Suprapubic skin (tissue), 4 donors: ENCODE measurements around the gene KDM8. TPM values are rescaled to one million over a fixed set of nuclear protein-coding genes. Genes with fewer than 3 reads are reported as not detected.

Experiments used
- DNase-seq, 2 donors: peaks; one replicate each; pipeline ENCODE4 v3.0.0-alpha.2; 2019; ENCODE audit warnings: low spot score in 2 of 2
- H3K27ac ChIP-seq: fragments of 200-600 bp; sonication (generic); one replicate; pipeline ENCODE4 v1.5.1; 2019
- H3K27me3 ChIP-seq: fragments of 200-600 bp; sonication (generic); one replicate; pipeline ENCODE4 v1.5.1; 2019
- H3K36me3 ChIP-seq: fragments of 200-600 bp; sonication (generic); one replicate; pipeline ENCODE4 v1.5.1; 2019
- H3K4me1 ChIP-seq: fragments of 200-600 bp; sonication (generic); one replicate; pipeline ENCODE4 v1.5.1; 2019
- H3K4me3 ChIP-seq: fragments of 200-600 bp; sonication (generic); one replicate; pipeline ENCODE4 v1.5.1; 2019; ENCODE audit warnings: mild to moderate bottlenecking
- H3K9me3 ChIP-seq: fragments of 200-600 bp; sonication (generic); one replicate; pipeline ENCODE4 v1.5.1; 2019
- EP300 ChIP-seq: sonication (generic); formaldehyde crosslinking; IDR thresholded peaks from one replicate; pipeline ENCODE4 v1.6.1; 2017; ENCODE audit warnings: antibody characterized with exemption
- POLR2A ChIP-seq, 2 donors: fragments of 450-650 bp; IDR thresholded peaks; one replicate each; pipeline ENCODE4 v1.6.1; 2017; ENCODE audit warnings: antibody characterized with exemption in 2 of 2, mild to moderate bottlenecking in 2 of 2, moderate library complexity in 2 of 2
- POLR2AphosphoS5 ChIP-seq, 3 donors: sonication (generic); formaldehyde crosslinking; IDR thresholded peaks; one replicate each; pipeline ENCODE4 v1.6.1; 2017; ENCODE audit warnings: antibody characterized with exemption in 3 of 3
- WGBS: methylation state at CpG from one replicate; pipeline ENCODE4 v1.1.5; 2018; 5-methylcytosine and 5-hydroxymethylcytosine counted together
- total RNA-seq, 4 donors: library from RNA; depleted of rRNA; stranded (reverse); fragments of >200 nt; gene quantifications; one replicate each; pipeline ENCODE4 v1.1.0, GENCODE V29; 2016
- TF ChIP-seq, protein P1 (sequence below), 2 donors: fragments of 200-600 bp in 1 of 2; fragments of 450-650 bp in 1 of 2; sonication (generic) in 1 of 2; IDR thresholded peaks; one replicate each; pipeline ENCODE4 v1.5.1; 2016 to 2019; ENCODE audit warnings: antibody characterized with exemption in 2 of 2, mild to moderate bottlenecking in 1 of 2, moderate library complexity in 1 of 2

The KDM8 gene
- total RNA-seq, 4 donors from 2014 or later = 1.3 to 5.0 (median 3.7) TPM

DNA sequence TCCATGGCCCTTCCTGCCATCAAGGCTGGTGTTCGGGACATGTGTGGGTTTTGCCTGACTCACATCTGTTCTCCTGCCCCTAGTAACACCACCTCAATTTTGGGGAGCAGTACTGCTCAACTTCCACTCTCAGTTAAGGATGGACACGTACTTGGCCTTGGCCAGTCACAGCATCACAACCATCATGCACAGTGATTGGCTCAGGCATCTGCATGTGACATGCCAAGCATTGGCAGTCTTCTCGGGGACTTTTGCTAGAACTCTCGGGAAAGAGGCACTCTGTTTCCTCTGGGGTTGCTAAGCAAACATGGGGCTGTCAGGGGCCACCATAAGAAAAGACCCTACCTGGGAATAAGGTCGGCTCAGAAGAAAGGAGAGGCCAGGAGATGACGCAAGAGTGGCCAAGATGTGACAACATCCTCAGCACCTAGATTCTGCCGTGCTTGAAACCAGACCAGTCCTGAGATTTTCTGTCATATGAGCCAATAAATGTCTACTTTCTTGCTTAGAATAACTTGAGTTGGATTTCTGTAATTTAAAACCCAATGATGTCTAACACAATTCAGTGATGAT, 11.9 kb upstream of the KDM8 start:
- WGBS = 59% methylated on average over 7 of the region's 7 CpGs
- Histone ChIP-seq H3K36me3 (no peaks in the 10 kb centered on the region), H3K4me3 (no peak overlapping the region), H3K27me3 (peaks cover 18% of the 10 kb centered on the region), H3K9me3 (no peaks in the 10 kb centered on the region), H3K27ac (no peak overlapping the region), H3K4me1 (no peaks in the 10 kb centered on the region)
- DNase-seq = no peak
- no peak for TF ChIP-seq POLR2AphosphoS5 (IDR thresholded peaks at IDR 0.05)
- TF ChIP-seq POLR2A (IDR thresholded peaks at IDR 0.05) = no peak
- TF ChIP-seq EP300 = no peak
- TF ChIP-seq, protein P1, sequence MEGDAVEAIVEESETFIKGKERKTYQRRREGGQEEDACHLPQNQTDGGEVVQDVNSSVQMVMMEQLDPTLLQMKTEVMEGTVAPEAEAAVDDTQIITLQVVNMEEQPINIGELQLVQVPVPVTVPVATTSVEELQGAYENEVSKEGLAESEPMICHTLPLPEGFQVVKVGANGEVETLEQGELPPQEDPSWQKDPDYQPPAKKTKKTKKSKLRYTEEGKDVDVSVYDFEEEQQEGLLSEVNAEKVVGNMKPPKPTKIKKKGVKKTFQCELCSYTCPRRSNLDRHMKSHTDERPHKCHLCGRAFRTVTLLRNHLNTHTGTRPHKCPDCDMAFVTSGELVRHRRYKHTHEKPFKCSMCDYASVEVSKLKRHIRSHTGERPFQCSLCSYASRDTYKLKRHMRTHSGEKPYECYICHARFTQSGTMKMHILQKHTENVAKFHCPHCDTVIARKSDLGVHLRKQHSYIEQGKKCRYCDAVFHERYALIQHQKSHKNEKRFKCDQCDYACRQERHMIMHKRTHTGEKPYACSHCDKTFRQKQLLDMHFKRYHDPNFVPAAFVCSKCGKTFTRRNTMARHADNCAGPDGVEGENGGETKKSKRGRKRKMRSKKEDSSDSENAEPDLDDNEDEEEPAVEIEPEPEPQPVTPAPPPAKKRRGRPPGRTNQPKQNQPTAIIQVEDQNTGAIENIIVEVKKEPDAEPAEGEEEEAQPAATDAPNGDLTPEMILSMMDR (IDR thresholded peaks at IDR 0.05) = no peak

DNA sequence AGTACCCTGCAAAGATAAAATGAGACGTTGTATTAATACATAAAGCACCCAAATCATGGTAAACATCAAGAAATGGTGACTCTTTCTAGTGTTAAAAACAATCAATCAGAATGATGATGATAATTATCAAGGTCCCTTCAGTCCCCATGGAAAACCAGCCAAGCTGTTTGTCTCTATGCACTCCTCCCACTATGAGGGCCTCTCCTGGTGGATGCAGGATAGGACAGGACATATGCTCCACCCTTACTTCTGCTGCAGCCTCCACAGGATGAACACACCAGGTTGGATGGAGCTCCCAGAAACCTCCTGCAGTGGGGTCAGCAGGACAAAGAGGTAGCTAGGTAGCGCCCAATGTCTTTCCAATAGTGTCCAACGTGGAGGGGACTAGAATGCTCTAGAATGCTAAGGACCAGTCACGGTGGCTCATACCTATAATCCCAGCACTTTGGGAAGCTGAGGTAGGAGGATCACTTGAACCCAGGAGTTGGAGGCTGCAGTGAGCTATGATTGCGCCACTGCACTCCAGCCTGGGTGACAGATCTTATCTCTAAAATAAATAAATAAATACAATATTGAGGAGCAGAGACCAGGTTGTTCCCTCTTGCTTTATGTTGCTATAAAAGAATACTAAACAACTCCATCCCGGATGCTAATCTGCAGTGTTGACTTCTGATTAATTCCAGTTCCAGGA, 9.9 kb upstream of the KDM8 start:
- H3K4me1 ChIP-seq = no peaks in the 10 kb centered on the region
- no peaks in the 10 kb centered on the region for H3K36me3 ChIP-seq
- H3K27ac ChIP-seq = no peak overlapping the region
- H3K9me3 ChIP-seq = no peaks in the 10 kb centered on the region
- H3K27me3 ChIP-seq = peaks cover 25% of the 10 kb centered on the region
- no peak for TF ChIP-seq EP300
- TF ChIP-seq, protein P1 (IDR thresholded peaks at IDR 0.05) = no peak
- no peak for TF ChIP-seq POLR2AphosphoS5 (IDR thresholded peaks at IDR 0.05)
- no peak for TF ChIP-seq POLR2A (IDR thresholded peaks at IDR 0.05)
- WGBS = 83% methylated on average over 6 of the region's 6 CpGs
- no peak for DNase-seq
- H3K4me3 ChIP-seq = no peak overlapping the region

DNA sequence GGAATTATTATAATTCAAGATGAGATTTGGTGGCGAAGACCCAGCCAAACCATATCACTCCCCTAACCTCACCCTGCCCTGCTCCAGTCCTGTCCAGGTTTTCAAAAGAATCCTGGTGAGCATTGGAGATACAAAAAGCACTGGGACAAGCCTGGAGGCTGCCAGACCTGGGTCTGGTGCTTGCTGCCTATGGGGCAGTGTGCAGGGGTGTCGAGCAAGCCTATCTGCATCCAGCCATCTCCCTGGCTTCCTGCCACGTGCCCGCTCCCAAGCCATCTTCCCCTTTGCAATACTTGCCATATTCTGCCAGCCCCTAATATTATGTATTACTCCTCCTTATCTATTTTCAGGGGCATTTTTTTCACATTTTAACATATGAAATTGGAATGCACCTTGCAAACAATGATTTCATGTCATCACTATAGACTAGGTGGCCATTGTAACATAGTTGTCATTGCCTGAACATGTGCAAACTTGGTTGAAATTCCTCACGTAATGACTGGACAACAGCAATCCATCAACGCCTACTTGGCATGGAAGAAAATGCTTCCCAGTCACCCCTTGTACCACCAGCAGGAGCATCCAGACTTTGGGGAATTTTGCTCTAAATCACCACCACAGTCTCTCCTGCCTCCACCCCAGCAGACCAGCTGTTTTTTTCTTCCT, 8.1 kb upstream of the KDM8 start:
- Histone ChIP-seq H3K27ac (no peak overlapping the region), H3K4me1 (no peaks in the 10 kb centered on the region), H3K36me3 (no peaks in the 10 kb centered on the region), H3K9me3 (no peaks in the 10 kb centered on the region), H3K27me3 (peaks cover 13% of the 10 kb centered on the region), H3K4me3 (no peak overlapping the region)
- DNase-seq = no peak
- TF ChIP-seq, protein P1 (IDR thresholded peaks at IDR 0.05) = no peak
- TF ChIP-seq POLR2AphosphoS5 (IDR thresholded peaks at IDR 0.05) (no peak), EP300 (no peak), POLR2A (IDR thresholded peaks at IDR 0.05) (no peak)
- WGBS = 63% methylated on average over 6 of the region's 6 CpGs

DNA sequence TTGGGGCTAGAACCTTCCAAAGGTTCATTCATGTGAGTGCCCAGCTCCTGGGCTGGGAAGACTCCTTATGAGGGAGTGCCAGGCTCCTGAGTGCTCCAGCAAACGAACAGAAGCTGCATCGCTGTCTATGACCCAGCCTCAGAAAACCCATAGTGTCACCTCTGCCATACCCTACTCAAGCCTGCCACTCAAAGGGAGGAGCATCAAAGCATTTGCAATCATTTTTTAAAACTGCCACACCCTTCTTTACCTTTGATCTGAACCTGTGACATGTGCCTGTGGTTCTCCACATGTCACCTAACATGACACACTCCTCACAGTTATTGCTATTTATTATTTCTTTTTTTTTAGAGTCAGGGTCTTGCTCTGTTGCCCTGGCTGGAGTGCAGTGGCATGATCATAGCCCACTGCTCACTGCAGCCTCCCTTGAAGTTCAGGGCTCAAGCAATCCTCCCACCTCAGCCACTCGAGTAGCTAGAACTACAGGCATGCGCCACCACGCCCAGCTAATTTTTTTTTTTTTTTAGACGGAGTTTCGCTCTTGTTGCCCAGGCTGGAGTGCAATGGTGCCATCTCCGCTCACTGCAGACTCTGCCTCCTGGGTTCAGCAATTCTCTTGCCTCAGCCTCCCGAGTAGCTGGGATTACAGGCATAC, 7.3 kb upstream of the KDM8 start:
- no peaks in the 10 kb centered on the region for H3K4me1 ChIP-seq
- H3K4me3 ChIP-seq = no peak overlapping the region
- no peaks in the 10 kb centered on the region for H3K9me3 ChIP-seq
- no peak for DNase-seq
- peaks cover 7% of the 10 kb centered on the region for H3K27me3 ChIP-seq
- H3K27ac ChIP-seq = no peak overlapping the region
- H3K36me3 ChIP-seq = no peaks in the 10 kb centered on the region
- TF ChIP-seq, protein P1 (IDR thresholded peaks at IDR 0.05) = no peak
- TF ChIP-seq POLR2AphosphoS5 (IDR thresholded peaks at IDR 0.05) (no peak), EP300 (no peak), POLR2A (IDR thresholded peaks at IDR 0.05) (no peak)
- 63% methylated on average over 9 of the region's 9 CpGs for WGBS

DNA sequence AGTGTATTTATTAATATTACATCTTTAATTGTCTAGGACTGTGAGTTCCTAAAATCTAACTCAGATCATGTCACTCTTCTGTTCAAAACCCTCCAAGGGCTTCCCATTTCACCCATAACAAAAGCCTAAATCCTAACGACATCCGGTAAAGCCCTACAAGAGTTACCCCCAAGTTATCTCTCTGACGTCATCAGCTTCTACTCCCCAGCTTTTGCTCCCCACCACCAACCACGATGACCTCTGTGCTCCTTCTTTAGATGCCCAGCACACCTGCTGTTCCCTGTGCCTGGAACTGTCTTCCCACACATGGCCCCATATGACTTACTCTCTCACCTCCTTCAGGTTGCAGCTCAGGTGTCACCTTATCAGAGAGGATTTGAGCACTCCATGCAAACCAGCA, 6.3 kb upstream of the KDM8 start:
- Histone ChIP-seq H3K9me3 (no peaks in the 10 kb centered on the region), H3K27me3 (peaks cover 7% of the 10 kb centered on the region), H3K4me3 (no peak overlapping the region), H3K36me3 (no peaks in the 10 kb centered on the region), H3K27ac (no peak overlapping the region), H3K4me1 (no peaks in the 10 kb centered on the region)
- no peak for TF ChIP-seq EP300
- no peak for TF ChIP-seq POLR2A (IDR thresholded peaks at IDR 0.05)
- TF ChIP-seq, protein P1 (IDR thresholded peaks at IDR 0.05) = no peak
- TF ChIP-seq POLR2AphosphoS5 (IDR thresholded peaks at IDR 0.05) = no peak
- no peak for DNase-seq
- 78% methylated on average over 4 of the region's 4 CpGs for WGBS
